GM18498 (cell line): ENCODE results near the gene TNS3.

Experiments
- ATAC-seq: cut with Tn5 transposase; IDR thresholded peaks from one replicate; pipeline ENCODE4 v1.9.1; 2021; ENCODE audit warnings: mild to moderate bottlenecking, moderate library complexity; ENCODE audit not compliant: unreplicated experiment

TNS3 gene

DNA sequence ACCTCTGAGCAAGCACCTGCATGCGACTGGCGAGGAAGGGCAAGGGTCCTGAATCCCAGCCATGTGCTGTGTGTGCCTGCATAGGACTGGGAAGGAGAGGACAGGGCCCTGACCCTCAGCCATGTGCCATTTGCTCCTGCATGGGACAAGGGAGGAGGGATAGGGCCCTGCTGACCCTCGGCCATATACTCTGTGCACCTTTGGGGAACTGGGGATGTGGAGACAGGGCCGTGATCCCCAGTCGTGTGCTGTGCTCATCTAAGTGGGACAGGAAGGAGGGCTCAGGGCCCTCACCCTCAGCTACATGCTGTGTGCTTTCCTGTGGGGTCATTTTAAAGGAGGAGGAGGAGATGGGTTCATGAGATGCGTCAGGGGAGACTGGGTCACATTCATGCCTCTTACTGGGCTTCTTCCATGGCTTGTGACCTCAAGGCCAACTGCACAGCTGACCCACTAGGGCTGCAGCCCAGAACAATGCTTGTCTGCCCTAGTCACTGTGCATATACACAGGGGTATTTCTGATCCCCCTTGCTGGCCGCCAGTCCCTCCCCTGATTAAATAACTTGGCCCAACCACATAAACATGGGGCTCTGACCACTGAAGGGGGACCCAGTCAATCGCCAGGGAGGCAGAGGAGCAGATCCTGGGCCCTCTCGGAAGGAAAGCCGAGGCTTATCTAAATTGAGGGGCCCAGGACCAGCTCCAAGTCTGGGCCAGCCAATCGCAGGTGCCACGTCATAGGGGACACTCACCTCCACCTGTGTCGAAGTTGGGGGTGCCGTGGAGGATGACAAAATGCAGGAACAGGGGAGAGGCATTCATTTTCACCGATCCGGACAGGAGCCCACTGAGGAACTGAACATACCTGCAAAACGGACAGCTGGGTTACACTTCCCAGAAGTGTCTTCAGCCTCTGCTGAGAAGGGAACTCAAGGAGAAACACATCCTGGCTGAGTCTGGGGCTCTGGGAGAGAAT lies 167.3 kb downstream of the TNS3 start:
- no peak for ATAC-seq

DNA sequence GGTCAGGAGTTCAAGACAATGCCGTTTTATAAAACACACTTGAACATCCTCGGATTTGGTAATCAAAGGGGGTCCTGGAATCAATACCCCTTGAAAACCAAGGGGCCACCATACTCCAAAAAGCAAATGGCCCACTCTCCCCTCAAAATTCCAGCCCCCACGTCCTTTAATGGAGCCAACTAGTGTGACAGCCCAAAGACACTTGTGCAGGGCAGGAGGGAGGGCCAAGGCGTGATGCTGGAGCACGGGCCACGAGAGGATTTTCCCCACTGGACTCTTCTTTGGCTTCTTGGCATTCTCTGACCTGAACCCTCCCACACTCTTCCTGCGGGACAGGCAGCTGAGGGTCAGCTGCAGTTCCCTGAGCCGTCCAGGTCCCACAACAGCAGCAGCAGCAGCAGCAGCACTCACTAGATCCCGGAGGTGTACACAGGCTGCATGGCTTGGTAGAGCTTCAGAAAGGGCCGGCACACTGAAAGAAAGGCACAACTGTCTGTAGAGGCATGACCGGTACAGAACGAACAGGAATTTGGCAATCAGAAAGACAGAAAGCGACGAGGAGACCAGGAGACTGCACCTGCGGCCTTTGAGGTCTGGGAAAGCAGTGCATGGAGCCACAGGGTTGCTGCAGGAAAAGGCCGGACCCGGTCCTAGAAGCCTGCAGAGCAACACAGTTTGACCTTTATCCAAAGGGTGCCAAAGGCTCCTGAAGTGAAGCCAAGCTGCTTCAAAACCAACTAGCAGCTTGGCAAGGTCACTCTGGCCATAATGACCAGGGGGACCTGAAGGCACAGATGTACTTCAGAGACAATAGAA lies 168.2 kb downstream of the TNS3 start:
- ATAC-seq, result no peak

DNA sequence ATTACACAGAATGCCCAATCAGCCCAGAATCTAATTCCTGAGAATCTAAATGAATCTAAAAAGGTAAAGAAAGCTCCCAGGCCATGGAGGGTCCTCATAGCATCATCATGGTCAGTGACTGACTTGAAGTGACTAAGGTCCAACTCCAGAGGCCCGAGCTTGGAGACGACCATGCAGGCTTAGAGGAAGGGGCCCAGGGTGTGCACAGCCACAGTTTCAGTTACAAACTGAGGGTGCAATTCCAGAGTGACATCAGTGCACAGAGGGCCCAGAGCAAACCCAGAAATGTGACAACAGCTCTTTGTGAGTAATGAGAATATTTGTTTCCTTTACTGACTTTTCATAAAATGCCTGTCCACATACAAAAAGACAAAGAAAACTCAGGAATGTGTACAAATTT lies 170.0 kb downstream of the TNS3 start:
- ATAC-seq, result no peak

DNA sequence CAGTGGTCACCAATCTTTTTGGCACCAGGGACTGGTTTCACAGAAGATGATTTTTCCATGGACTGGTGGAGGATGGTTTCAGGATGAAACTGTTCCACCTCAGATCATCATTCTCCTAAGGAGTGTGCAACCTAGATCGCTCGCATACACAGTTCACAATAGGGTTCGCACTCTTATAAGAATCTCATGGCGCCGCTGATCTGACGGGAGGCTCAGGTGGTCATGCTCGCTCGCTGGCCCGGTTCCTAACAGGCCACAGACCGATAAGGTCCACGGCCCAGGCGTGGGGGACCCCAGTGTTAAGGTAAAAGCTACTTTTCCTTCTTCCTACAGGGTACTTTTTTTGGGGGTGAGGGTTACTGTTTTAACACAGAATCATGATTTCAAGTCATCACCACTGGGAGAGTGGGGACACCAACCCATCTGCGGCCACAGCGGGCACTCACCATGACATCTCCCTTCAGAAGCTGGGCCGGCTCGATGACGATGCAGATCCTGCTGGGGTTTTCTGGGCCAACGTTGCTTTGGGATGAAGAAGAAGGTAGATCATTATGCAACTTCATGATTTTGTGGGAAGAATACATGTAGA lies 170.5 kb downstream of the TNS3 start:
- ATAC-seq, result no peak

DNA sequence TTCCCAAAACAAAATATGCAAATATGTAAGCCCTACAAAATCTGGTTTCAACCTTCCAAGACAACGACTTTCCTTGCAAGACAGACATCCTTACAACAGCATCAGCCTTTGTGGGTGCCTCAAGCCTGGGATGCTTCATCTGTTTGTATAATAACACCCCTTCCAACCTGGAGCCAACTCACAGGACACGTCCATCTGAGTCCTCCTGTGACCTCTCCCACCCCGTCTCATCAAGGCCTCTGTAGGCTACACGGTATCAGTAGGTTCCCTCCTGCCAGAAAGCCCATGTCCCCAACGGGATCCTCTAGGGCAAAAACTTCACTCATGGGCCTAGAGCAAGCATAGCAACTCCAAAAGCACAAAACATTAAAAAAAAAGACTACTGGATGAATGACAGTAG lies 173.2 kb downstream of the TNS3 start:
- ATAC-seq, result no peak

DNA sequence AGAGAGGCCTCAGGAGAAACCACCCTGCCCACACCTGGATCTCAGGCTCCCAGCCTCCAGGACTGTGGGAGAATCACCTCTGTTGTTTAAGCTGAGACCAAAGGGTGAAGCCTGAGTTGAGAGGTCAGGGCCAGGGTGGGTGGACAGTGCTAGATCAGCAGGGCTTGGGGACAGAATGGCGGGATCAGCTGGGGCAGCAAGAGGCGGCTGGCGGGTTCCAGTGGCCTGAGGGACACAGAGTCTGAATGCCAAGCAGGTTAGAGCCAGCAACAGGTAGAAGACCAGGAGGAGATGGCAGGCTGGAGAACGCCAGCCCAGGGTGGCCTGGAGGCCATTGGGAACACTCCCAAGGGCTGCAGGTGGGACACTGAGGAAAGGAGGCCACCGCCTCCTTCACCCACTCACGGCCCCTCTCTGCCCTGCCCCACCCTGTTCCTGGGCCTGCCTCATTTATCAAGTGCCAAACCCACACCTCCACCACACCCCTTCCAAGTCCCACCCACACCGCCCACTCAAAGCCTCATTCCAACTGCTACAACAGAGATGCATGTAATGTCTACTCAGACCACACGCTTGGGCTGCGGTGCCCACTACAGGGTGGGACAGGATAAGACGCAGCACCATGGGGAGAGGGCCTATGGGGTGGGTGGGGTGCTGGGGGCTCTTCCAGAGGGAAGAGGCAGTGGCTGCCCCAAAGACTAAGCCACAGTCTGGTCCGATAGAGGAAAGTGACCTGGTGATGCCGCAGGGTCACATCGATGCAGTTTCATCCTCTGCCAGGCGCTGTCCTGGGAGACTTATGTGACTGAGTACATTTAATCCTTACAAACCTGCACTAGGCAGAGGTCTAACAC lies 173.9 kb downstream of the TNS3 start:
- no peak for ATAC-seq

DNA sequence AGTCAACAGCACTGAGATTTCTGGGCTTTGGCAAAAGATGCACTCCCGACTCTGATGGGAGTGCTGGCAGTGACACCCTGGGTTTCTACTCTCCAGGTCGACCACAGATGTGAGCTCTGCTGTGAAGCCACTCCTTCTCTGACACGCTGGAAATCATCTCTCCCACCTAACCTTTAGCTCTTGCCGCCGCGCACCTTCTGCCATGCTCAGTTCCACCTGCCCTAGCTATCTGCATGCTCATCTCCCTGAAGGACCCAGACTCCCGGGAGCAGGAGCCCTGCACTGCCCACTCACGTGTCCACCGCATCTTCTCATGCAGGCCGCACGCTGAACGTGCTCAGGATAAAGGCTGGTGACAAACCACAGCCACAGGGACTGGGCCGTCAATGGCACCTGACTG lies 174.8 kb downstream of the TNS3 start:
- no peak for ATAC-seq

DNA sequence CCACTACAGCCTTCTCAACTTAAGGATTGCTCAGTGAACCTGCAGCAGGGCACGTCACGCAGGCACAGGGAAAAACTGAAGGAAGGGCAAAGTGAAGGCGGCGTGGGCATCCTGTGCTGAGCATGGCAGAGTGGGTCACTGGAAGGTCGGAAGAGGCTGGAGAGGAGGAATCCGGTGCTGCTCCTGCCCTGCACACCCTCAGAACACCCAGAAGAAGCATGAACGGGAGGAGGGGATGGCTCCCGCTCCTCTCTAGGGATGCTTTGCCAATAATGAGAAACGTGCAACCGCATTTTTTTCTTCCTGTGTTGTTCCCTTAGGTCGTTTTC lies 175.1 kb downstream of the TNS3 start:
- ATAC-seq, result no peak

DNA sequence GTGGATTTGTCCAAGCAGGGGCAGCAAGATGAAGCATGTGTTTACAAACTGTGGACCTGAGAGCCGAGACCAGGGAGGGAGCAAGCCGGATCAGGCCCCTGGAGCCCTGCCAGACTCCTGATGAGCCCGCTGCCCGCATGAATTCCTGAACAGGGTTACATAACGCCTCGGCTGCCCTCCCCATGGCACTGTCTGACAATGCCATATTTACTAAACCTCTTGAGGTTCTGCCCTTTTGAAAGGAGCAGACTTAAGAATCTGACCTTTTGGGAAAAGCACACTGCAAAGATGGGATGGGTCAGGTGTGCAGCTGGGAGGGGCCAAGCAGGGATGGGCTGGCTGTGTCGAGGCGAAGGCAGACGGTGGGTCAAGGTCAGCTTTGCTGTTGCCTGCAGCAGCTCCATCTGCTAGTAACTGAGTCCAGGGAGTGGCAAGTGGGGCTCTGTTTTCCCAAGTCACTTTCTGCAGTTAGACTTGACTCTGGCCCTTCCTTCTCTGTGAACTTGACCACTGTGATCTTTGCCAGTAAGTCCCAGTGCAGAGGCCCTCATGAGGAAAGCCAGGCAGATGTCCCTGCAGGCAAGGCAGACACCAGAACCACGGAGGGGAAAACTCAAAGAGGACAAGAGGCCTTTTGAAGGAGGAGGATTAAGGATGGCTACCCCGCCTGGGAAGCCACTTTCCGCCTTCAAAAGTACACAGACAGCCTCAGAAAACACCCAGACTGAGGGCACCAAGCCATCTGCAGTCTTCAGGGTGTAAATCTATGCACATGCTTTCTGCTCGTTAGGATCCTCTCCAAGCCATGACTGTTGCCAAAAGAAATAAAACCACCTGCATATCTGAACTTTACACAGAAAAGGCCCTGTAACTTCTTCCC lies 175.8 kb downstream of the TNS3 start:
- no peak for ATAC-seq

DNA sequence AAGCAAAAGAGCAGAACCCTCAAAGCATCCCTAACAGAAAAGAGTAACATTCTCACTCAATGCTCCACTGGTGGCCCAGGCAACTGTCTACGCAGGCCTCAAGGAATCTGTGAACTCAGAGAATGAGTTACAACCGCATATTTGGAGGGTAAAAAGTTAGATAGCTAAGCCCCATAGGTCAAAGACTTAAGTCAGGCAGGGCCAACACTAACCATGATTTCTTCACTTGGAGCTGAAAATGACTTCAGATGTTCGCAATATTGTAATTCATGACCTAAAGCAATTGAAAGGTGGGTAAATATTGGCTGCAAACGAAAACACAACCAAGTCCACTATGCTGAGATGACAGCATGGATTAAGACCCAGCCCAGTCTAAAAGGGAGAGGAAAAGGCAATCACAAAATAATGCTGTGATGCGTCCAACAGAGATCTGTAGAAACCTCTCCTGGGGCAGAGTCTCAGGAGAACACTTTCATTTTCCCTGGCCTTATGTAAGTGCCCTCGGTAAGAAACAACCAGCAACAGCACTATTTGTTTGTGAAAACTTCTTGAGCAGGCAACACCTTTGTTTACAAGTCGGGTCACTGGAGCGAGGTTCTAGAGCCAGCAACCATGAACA lies 176.5 kb downstream of the TNS3 start:
- ATAC-seq, result no peak

DNA sequence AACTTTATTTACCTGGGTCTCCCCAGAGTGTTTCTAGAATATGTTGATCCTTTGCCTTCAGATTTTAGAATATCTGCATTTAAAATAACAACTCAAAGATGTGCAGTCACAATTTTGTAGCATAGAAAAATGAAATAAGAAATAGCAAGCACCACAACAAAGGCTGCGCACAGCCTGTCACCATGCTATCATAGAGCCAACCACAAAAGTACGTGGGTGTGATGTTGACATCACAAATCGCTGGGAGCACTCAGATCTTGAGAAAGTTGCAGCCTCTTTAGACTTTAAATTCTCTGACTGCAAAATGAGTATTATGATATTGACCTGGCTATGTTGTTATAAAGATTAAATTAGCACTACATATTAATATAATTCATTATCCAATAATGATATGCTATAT lies 177.9 kb downstream of the TNS3 start:
- no peak for ATAC-seq

DNA sequence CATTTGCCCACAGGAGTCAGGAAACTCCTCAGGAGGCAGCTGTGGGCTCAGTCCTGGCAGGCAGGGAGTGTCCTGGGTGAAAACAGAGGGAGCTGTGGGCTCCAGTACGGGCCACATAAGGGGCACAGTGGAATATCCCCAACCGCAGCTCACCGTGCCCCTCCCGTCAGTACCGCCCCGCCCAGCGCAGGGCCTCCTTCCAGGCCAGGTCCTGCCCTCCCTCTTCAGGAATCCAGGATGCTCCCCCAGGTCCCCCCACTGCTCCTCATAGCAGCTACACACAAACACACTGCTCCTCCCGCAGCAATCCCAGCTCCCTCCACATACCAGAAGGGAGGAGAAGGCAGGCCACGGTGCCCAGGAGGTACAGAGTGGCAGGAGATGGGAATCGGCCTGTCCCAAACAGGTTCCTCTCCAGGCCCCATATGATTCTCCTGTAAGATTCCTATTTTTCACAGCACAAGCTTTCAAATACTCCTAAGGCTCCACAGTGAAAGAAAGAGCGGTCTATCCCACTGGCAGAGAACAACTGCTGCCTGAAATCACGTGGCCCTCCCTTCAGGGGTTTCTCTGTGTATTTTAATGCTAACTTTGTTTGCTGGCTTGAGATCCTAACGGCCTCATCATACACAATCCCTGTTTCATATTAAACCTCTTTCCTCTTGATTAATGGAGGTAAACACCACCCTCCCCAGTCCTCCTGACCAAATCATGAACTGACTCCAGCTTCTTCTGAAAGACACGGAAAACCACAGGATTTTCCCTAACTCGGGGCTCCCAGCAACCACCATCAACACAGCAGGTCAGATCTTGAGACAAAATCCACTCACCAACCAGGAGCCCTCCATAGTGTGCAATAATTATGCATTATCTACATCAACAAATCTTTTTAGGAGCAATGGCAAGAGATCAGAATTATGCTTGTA lies 178.7 kb downstream of the TNS3 start:
- ATAC-seq, result no peak

DNA sequence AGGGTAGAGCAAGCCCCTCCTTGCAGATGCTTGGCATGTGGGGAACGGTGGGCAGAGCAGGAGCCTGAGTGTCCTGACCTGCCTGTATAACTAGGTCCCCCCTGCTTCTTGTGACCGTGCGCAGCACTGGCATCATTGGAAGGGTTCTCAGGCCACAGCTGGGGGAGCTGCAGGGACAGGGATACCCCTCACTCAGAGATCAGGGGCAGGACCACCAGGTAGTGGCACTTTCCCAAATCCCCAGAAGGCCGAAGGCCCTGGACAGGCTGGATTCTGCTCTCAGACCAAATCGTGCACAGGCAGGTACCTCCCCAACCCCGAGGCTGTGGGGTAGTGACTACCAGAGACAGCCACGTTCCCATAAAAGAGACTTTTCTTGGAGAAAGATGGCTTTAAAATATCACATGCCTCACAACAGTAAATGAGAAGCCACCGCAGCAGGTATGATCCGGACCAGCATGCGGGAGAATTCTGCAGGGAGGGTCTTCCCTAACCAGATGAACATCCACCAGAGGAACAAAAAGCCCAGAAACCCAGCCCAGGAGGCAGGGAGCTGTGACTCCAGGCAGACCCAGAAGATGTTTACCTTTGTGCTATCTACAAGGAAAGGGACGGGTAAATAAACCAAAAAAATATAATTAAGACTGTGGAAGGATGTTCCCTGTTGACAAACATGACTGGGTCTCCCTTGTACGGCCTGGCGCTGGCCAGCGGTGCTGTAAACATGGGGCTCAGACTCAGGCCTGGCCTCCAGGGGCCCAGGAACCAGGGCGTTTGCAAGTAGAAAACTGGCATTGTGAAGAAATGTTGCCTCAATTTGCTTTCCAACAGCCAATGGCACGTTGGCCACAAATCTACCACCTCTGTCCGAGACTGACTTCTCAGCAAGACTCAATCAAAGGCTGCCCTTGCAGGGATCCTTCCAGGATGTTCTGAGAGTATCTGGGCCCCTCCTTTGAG lies 180.0 kb downstream of the TNS3 start:
- ATAC-seq, result no peak

DNA sequence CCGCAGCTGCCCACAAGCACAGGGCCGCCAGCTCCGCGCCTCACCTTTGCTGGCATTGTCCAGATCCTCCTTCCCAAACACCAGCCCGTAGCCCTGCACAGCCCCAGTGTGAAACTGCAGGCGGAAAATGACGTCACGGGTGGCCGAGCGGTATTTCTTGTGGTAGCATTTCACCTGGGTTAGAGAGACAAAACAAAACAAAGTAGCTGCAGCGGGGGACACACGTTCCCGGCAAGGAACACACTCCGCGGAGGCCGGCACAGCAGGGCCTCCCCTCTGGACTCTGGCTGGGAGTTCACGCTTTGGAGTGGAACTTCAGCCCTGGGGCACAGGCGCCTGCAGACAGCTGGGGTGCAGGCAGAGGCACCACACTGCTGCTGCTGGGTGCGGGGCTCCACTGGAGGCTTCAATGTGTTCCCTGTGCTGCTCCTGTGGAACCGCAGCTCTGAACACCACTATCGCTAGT lies 181.1 kb downstream of the TNS3 start:
- no peak for ATAC-seq

DNA sequence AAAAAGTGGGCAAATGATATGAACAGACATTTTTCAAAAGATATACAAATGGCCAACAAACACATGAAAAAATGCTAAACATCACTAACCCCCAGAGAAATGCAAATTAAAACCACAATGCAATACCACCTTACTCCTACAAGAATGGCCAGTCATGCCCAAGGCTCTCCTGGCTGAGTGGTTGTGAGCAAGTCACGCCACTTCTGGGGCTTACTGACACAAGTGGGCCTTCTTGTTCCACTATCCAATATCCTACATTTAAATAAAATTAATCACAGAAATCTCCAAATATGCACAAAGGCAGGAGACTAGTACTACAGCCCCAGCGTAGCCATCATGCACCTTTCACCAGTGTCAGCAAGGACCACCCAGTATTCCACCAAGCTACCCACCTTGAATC lies 181.9 kb downstream of the TNS3 start:
- no peak for ATAC-seq

DNA sequence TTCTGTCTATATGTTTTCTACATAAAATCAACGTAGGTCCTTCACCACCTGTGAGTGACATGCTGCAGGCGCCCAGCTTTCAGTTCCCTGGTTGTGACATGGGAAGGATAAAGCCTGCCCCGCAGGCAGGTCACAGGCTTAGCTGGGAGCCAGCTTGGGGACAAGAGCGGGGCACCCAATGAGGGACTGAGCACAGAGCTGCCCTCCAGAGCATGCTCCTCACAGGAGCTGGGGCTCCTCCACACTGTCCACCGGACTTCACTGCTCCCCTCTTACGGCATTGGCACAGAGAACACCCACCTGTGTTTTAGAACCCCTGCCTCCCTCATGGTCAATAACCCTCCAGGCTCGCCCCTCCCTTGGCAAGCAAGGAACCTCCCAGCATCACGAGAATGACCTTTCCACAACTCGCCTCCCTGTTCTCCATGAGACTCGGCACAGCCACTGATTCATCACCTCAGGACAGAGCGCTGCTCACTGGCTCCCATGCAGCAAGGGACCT lies 187.1 kb downstream of the TNS3 start:
- ATAC-seq, result no peak

DNA sequence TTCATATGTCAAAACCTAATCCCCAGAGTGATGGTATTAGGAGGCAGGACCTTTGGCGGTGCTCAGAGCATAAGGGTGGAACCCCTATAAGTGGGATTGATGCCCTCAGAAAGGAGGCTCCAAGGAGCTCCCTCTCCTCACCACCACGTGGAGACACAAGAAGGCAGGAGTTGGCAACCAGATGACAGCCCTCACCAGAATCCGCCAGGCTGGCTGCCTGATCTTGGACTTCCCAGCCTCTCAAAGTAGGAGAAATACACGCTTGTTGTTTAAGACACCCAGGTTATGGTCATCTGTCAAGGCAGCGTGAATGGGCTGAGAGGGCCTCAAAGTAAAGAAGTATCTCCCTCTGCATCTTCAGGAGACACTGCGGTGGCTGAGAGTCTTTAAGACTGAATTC lies 187.7 kb downstream of the TNS3 start:
- no peak for ATAC-seq
